ENCODE results near the gene CBFA2T3.
"Not testable (repeated sequence)": the region's sequence is repeated elsewhere in the genome, so short reads cannot be mapped to it uniquely, and the experiment has no call there.

The CBFA2T3 gene

DNA sequence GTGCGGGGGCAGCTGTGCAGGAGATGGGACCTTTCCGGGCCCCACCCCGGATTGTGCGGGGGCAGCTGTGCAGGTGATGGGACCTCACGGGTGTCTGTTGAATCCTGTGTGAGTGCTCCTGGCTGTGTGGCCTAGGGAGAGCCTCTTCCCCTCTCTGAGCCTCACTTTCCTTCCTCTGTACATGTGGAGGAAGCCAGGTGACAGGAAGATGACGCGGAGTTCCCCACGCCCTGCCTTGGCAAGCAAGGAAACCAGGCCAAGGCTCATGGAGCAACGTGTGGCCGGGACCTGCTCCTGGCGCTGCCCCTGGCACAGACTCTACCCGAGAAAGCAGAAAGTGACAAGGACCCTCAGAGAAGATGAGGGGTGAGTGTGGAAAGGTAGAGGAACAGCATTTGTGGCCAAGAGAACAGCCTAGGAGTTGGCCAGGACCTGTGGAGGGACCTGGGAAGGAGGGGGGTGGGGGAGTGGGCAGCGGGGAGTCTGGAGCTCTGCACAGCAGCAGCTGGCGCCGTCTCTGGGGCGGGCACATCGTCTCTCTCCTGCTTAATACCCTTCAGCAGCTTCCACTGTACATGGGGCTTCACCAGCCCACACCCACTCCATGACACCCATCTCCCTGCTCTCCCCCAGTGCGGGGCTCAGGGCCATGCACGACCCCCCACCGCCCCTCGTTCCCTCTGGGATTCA, 72.2 kb downstream of the CBFA2T3 start:
- no peak for DNase-seq

DNA sequence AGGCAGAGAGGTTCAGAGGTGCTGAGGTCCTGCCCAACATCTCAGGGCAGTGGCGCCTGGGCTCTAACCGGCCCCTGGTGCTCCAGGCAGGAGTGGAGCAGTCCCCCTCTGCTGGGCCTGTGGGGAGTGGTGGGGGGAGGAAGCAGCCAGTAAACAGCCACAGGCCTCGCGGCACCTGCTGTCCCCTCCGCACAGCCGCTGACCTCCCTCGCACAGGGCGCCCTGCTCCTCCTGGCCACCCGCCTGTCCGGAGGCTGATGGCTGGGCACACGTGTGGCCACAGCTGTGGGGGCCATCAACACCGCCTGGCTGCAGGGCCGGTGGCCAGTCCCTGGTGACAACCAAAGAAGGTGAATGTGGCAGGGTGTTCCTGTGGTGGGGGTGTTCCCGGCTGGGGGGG, 73.7 kb downstream of the CBFA2T3 start:
- no peak for DNase-seq

DNA sequence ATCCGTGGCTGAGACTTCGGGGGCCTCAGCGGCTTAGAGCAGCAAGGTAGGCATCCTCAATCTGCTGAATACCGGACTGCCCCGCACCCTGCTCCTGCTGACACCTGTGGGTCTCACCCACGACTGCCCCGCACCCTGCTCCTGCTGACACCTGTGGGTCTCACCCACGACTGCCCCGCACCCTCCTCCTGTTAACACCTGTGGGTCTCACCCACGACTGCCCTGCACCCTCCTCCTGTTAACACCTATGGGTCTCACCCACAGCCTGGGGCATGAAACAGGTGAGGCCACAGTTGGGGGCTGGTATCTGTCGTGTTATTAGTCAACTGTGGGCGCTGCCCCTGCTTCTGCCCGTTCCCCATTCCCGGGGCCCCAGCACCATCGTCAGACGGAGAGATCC, 74.3 kb downstream of the CBFA2T3 start:
- no peak for DNase-seq

DNA sequence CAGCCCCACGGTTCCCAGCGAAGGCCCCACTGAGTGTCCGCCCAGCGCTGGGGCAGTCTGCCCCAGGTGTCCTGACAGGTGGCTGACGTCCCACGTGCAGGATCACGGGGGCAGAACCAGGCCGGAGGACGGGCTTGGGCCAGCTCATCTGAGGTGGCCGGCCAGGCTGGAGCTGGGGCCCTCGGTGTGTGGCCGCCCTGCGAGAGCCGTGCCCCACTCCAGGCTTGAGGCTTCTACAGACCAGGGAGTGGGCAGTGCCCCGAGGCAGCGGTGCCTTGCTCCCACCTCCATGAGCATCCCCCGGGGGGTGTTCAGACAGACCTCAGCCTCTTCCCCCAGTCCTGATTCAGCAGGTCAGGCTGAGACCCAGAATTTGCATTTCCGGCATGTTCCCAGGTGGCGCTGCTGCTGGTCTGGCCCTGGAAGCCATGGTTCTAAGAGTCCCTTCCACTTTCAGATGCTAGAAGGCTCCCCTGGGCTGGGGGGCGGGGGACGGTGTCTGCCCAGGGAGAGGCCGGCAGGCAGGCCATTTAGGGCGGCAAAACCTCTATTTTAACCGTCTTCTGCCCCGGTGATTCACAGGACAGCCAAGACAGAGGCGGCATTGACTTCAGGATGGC, 75.2 kb downstream of the CBFA2T3 start:
- DNase-seq: no peak

DNA sequence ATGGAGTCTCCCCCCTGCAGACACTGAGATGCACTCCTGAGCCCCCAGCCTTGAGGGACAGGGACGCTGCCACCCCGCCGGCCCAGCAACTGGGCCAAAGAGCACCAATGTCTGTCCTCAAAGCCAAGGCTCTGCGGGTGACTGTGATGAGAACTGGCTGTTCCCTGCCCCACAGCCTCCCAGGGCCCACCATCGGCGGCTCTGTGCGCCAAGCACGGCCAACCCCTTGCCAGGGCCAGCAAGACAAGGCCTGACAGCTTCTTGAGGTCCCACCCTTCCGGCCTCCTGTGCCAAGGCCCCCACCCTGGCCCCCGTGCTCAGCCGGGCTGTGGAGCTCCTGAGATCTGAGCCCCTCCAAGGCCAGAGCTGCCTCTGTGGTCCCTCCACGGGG, 76.3 kb downstream of the CBFA2T3 start:
- DNase-seq: no peak

DNA sequence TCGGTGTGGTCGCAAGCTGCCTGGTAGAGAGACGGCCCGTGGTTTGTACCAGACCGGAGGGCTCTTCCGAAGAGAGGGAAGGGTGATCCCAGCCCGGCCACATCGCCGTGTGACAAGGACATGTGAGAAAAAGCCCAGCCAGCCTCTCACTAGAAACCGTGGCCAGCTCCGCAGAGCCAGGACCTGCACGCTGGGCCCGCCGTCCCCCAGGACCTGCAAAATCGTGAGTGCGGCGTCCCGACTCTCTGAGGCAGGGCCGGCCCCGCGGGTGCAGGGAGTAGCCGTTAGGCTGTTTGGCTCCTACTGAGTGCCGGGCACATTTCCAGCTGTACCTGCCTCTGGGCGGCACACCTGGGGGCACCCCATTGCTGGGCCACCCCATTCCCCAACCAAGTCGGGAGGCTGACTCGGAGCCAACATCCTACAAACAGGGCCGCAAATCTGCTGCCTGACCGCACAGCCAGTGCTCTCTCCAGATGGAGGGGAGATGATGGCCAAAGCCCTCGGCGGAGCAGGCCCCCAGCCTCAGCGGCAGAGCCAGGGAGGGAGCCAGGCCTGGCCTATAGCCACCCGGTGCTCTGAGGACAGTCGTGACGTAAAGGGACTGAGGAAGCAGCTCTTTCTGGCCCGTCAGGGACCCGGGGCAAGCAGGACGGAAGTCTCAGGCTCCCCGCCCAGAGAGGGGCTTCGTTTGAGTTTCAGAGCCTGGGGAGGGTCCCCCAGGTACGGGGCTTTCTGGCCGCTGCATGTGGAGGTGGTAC, 76.9 kb downstream of the CBFA2T3 start:
- DNase-seq: no peak

DNA sequence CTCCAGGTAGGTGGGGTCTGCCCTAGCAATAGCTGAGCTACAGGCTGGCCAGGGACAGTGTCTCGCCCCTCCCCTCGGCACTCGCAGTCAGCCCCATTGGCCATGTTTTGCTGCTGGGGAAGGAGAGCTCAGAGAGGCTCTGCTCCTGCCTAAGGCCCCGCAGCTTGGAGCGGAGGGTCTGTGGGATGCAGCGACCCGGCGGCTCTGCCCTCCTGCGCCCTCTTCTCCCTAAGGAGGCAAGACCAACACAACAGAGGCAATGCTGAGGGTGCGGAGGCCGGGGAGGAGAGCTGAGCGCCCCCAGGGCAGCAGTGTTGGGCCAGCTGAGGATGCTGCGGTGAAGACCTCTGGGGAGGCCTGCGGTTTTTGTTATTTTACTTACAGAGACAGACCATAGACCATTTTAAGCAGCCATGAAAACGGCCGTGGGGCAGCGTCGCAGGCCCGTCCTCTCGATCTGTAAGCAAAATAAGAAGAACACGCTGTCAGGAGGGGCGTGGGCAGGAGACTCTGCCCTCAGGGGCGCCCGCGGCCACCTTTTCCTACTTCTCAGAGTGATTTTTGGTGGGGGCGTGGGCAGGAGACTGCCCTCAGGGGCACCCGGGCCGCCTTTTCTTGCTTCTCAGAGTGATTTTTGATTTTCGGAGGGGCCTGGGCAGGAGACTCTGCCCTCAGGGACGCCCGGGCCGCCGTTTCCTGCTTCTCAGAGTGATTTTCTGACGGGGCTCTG, 79.1 kb downstream of the CBFA2T3 start:
- DNase-seq: no peak

DNA sequence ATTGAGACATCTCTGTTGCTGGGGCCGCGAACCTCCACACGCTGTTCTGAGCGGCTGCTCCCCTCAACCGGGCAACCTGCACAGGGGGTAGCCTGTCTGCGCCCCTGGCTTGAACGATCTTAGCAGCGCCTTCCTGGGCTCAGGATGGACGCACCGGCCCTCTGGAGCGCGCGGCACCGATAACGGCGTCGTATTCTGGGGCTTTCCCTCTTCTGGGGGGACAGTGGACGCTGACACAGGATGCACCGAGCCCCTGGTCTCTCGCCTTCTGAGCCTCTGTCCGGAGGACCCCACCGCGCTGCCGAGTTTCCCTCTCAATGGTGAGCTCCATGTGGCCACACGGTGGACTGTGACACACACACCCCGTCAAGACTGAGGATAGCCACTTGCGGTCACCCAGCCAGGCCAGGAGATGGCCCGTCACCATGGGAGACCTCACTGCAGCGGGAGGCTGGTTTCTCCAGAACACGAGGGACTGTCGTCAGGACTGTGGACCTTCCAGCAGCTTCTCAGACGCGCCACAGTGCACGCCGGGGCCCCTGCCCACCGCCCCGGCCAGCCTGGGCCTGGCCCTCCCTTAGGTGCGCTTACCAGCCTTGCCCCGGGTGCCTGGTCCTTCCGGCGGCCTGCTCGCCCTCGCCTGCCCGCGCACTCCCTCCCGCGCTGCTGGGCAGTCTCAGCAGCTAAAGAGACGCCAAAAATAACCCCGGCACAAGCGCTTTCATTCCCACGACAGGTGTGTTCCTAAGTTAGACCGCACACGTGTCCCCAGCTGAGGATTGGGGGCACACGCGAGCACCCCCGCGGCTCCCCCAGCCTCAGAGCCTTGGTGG, 80.6 kb downstream of the CBFA2T3 start:
- no peak for DNase-seq

DNA sequence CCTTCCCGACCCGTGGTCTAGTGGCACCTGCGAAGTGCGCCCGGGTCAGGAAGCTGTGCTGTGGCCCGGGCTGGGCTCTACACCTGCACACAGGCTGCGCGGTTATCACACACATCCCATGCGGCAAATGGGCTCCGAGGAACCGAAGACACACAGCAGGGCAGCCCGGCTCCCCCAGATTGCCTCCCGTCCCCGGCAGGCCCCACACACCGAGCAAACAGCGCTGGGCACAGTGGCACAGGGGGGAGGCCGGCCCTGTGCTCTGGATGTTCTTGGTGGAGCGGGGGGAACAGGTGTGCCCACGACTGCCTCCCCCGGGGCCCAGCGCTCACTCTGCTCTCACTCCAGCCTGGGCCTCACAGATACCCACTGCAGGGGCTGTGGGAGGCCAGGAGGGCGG, 81.7 kb downstream of the CBFA2T3 start:
- DNase-seq: no peak

DNA sequence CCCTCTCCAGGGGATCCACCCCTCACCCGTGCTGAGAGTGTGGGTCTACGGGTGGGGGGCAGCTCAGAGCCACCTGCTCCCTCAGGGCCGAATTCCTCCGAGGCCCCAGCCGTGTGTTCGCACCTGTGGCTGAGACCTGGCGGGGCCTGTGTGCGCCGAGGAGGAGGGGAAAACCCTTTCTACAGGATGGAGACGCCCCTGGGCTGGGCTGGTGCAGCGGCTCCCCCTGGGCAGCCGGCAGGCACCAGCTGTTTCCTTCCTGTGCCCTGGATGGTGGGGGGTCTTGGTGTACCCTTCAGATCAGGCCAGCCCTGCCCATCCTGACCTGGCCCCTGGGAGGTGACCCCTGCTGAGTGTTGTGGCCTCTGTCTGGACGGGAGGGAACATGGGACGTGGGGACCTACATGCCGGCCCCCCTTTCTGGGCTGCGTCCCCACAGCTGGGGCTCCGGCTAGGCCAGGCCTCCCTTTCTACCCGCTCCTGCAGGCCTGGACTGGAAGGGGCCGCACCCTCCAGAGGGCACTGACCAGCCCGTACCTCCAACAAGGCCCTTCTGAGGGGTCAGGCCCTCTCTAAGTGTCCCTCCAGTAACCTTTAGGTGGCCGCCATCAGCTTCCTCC, 82.2 kb downstream of the CBFA2T3 start:
- no peak for DNase-seq

DNA sequence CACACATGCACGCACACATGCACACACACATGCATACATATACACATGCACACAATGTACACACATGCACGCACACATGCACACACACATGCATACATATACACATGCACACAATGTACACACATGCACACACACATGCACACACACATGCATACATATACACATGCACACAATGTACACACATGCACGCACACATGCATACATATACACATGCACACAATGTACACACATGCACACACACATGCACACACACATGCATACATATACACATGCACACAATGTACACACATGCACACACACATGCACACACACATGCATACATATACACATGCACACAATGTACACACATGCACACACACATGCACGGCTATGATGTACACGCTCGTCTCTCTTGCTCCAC, 82.7 kb downstream of the CBFA2T3 start:
- not testable (repeated sequence) for DNase-seq

DNA sequence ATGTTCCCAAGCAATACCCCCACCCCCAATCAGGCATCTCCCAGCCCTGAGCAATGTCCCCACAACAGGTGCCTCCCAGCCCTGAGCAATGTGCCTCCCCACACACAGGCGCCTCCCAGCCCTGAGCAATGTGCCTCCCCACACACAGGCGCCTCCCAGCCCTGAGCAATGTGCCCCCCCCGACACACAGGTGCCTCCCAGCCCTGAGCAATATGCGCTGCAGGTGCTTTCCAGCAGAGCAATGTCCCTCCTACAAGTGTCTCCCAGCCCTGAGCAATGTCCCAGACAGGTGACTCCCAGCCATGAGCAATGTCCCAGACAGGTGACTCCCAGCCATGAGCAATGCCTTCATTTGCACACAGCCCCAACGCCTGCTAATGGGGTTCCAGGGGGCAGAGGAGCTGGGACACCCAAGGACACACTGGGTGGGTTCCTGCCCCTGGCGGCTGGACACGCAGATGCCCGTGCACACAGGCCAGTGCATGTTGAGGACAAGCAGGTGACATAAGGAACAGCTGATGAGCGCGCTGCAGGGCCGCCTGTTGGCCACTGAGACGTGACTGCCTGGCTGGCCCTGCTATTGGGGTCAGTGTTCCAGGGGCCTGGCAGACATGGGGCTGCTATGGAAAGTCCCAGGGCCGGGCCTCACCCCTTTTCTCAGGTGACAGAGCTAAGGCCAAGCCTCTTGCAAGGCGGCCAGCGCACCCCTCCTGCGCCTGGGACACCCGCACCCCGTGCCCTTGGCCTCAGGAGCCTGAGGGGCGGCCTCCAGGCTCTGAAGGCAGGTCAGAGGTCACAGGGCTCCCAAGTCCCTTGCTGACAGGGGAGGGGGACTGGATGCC, 83.7 kb downstream of the CBFA2T3 start:
- no peak for DNase-seq

DNA sequence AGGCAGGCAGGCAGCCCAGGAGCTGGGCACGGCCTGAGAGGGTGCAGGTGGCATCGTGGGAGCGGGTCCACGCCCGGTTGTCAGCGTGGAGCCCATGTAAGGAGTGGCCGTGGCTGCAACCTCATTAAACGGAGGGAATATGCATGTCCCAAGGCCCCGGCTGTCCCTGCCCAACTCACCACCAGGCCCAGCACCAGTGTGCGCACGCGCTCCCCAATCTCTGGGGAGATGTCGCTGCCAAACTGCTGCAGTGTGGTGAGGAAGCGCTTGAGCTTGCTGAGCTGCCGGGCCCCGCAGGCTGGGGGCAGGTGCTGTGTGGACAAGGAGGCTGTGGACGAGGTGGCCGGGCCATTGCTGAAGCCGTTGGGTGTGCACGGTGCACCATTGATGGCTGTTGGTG, 84.9 kb downstream of the CBFA2T3 start:
- DNase-seq: no peak

DNA sequence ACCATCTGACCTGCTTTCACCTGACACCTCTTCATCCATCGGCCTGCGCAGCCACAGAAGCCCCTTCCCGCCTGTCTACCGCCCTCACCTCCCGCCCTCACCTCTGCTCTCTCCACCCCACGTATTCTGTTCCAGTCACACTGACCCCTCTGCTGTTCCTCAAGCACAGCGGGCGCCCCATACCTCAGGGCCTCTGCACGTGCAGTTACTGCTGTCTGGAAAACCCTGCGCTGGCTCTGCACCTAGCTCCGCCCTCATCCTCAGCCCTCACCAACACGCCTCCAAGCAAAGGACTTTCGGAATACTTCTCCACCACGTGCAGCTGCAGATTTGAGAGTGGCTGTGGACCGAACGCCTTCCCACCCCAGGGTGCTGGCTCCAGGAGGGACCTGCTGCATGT, 85.9 kb downstream of the CBFA2T3 start:
- no peak for DNase-seq

DNA sequence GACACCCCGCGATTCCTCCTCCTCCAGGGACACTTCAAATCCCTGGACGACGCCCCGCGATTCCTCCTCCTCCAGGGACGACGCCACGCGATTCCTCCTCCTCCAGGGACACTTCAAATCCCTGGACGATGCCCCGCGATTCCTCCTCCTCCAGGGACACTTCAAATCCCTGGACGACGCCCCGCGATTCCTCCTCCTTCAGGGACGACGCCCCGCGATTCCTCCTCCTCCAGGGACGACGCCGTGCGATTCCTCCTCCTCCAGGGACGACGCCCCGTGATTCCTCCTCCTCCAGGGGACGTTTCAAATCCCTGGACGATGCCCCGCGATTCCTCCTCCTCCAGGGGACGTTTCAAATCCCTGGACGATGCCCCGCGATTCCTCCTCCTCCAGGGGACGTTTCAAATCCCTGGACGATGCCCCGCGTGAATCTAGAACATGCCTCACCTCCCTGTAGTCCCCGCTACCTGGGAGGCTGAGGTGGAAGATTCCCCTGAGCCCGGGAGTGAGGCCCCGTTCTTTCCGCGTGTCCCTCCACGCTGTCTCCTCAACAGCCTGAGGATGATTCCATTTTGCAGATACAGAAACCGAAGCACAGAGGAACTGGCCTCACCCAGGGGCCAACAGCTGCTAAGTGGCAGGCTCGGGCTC, 87.2 kb downstream of the CBFA2T3 start:
- not testable (repeated sequence) for DNase-seq

DNA sequence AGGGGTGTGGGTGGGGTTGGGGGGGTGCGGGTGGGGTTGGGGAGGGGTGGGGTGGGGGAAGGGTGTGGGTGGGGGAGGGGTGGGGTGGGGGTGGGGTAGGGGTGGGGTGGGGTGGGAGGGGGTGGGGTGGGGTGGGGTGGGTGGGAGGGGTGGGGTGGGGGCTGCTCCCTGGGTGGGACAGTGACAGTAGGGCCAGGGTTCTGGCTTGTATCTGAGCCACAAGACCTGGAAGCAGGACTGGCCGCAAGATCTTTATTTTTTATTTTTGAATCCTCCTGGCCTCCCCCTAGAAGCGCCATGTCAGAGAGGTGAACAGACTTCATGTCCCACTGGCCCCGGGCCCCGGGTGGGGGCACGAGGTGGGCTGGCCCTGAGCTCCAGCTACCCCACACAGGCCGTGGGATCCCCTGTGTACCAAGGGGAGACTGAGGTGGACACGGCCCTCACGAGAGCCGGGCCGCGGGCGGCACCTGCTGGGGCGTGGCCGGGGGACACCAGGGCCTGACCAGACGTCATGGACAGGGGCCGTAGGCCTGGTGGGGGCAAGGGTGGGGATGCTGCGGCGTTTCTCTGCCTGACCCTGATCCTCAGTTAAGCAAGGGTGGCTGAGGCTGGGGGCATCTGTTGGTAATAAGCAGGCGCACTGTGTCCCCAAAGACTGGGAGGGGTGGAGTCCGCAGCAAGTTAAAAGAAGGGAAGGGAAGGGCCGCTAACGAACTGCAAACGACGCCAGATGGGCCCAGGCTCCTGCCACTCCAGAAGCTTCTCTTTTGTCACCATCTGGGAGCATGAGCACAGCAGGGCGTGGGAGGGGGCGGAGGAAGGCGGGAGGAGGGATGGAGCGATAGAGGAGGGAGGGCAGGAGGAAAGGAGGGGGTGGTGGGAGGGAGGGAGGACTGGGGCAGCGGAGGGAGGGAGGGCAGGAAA, 88.3 kb downstream of the CBFA2T3 start:
- no peak for DNase-seq

DNA sequence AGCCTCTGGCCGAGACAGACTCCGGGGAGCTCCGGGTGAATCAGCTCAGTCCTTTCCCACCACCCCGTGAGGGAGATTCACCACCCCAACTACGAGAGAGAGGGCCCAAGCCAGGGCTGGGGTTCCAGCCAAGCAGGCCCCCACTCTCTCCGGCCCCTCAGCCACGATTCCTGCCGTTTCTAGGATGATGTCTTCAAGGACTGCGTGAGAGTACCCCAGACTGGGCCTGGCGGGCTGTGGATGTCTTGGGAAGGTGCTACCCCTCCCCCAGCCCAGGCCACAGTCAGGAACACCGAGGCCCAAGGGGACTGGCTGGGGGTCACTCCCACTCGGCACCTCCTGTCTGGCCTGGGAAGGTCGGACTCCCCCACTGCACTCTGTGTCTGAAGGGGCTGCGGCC, 89.0 kb downstream of the CBFA2T3 start:
- no peak for DNase-seq

DNA sequence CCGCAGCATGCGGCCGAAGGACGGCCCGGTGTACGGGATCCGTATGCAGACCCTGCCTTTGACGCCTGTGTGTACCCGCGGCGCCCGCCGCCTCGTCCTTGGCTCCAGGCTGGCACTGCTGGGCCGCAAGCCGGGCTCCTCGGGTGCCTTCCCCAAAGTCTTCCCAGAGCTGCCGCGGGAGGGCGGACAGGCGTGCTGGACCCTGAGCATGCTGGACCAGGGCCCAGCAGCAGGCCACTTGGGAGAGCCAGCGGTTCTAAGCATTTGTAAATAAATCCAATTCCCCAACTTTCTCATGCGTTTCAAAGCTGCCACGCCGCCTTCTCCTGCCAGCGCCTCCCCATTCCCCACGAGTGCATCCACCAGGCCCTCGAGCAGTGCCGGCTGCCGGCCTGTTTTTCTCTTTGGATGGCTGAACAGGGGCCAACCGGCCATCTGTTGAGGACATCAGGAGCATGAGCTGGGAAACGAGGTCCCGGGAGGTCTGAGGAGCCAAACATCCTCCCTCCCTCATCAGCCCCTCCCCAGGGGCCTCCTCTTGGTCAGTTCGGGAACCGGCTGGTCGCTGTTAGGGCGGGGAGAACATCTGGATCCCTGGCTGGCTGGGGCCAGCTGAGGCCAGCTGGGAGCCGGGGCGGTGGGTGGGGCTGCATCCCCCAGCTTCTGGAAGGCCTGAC, 90.0 kb downstream of the CBFA2T3 start:
- no peak for DNase-seq

DNA sequence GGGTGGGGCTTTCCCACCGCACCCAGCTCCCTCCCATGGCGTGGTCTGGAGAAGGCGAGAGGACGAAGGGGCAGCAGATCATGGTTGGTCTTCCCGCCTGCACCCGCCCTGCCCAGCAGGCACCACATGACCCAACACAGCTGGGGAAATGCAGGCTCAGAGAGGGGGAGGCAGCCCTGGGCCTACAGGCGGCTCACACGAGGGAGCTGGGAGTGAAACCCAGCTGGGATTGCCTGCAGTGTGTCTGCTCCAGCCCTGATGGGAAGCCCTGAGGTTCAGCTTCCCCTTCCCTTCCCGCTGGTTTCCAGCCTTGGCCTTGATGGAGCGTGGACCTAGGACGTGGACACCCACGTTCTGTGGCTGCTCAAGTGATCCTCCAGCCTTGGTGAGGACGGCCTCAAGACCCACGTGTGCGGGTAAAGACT, 90.6 kb downstream of the CBFA2T3 start:
- DNase-seq: no peak

Measured in CD4-positive, alpha-beta T cell treated with Interferon alpha-2 for 1 hour (primary cell).